ENCODE results near the gene GFPT2. TPM values are rescaled to one million over a fixed set of nuclear protein-coding genes. Genes with fewer than 3 reads are reported as not detected.
A peak's percentile ranks its signal among the peaks of the same experiment; 100 is the strongest.

Gene GFPT2
- total and polyA plus RNA-seq, 2 of the 8 experiments (the other 6 are each of a cell fraction or from before 2014, with no cell fraction given) = 83.7 to 143 TPM

- Histone ChIP-seq H3K4ac (replicated peaks; ENCODE audit: insufficient read length, low read depth, low read length) (no peak overlapping the region), H3K4me1 (replicated peaks in 1 of 4; ENCODE audit: control insufficient read depth in 3 of 4, insufficient read depth in 4 of 4, low read length in 3 of 4) (peaks cover 7 to 26% (median 13%) of the 10 kb centered on the region in 4 experiments), H3K9ac (replicated peaks in 1 of 4; ENCODE audit: extremely low read depth in 1 of 4, low read depth in 3 of 4, low read length in 3 of 4) (no peak overlapping the region), H3K56ac (replicated peaks; ENCODE audit: insufficient read length, low read depth, low read length) (no peak overlapping the region), H2BK12ac (ENCODE audit: low read depth, low read length) (no peak overlapping the region), H3K4me2 (ENCODE audit: insufficient read depth in 1 of 2, low read depth in 2 of 2, low read length in 2 of 2) (peak overlapping the region; percentile 86 to 90), H4K8ac (ENCODE audit: extremely low read depth, insufficient read depth, low read length) (no peak overlapping the region), H2BK5ac (ENCODE audit: low read depth, low read length) (no peak overlapping the region), H2AK5ac (ENCODE audit: low read depth, low read length) (no peak overlapping the region), H3K79me1 (ENCODE audit: low read depth, low read length) (peaks cover 13% of the 10 kb centered on the region), H3K36me3 (ENCODE audit: control insufficient read depth in 2 of 4, insufficient read depth in 4 of 4, low read length in 3 of 4) (peaks cover 0 to 3% (median 0%) of the 10 kb centered on the region in 4 experiments; a peak in 1 of 8 replicates), H3K23me2 (ENCODE audit: low read depth, low read length) (peaks cover 14% of the 10 kb centered on the region; the same call in 1 of the 2 replicates), H3K27me3 (replicated peaks in 1 of 4; ENCODE audit: control insufficient read depth in 3 of 4, extremely low read depth in 1 of 4, insufficient read depth in 3 of 4, low read length in 3 of 4) (peaks cover 0 to 19% (median 18%) of the 10 kb centered on the region in 4 experiments; a peak in 5 of 7 replicates), H3K23ac (ENCODE audit: insufficient read length) (no peak overlapping the region), H3K79me2 (ENCODE audit: control insufficient read depth in 1 of 2, insufficient read depth in 2 of 2, low read length in 2 of 2) (peaks cover 5 to 41% of the 10 kb centered on the region in 2 experiments; a peak in 2 of 4 replicates), H2AFZ (ENCODE audit: low read length) (no peak overlapping the region), H3K27ac (ENCODE audit: low read depth, low read length) (no peak overlapping the region), H3K9me3 (ENCODE audit: insufficient read depth in 2 of 2, low read depth in 1 of 2, low read length in 1 of 2) (peaks cover 3 to 6% of the 10 kb centered on the region in 2 experiments; a peak in 1 of 4 replicates), H4K91ac (replicated peaks; ENCODE audit: insufficient read length, low read length) (no peak overlapping the region), H3K4me3 (ENCODE audit: extremely low read depth in 1 of 4, insufficient read depth in 2 of 4, low read depth in 3 of 4, low read length in 4 of 4) (peak overlapping the region; percentile 44 to 97 (median 69)), H4K5ac (ENCODE audit: insufficient read length, low read depth, low read length) (no peak overlapping the region), H2BK120ac (replicated peaks; ENCODE audit: low read depth, low read length) (no peak overlapping the region), H2BK20ac (ENCODE audit: low read length) (no peak overlapping the region), H4K20me1 (replicated peaks in 1 of 2; ENCODE audit: control insufficient read depth in 1 of 2, insufficient read depth in 2 of 2, low read length in 2 of 2) (peaks cover 19 to 21% of the 10 kb centered on the region in 2 experiments), H2BK15ac (ENCODE audit: low read length) (no peak overlapping the region), H3K14ac (ENCODE audit: insufficient read length) (no peak overlapping the region), H3K18ac (ENCODE audit: extremely low read depth, low read length) (no peak overlapping the region)
- DNase-seq (ENCODE audit: low read depth in 1 of 2, low spot score in 2 of 2) = no peak
- FAIRE-seq = no peak
- ChIA-PET POLR2A (ENCODE audit: partially characterized antibody) (interaction anchor here (1.1 to 2.4 kb wide), 5 partner anchors 9 to 141 kb away, joined by 3 to 14 read pairs (median 3); no protein-coding TSS in a partner anchor), CTCF (ENCODE audit: partially characterized antibody) (interaction anchor here (1.0 to 2.1 kb wide), 4 partner anchors 15 to 38 kb away, joined by 3 to 5 read pairs (median 5); no protein-coding TSS in a partner anchor)
- WGBS, 2 experiments (ENCODE audit: extremely low coverage in 1 of 2, insufficient coverage in 1 of 2, insufficient read length in 1 of 2, insufficient replicate concordance in 2 of 2, low coverage in 1 of 2, low lambda C conversion rate in 2 of 2, missing lambda C conversion rate in 1 of 2) = 5% methylated on average over 6 of the region's 36 CpGs; no CpG with 5 or more reads in 1 of the 2 experiments
- TF ChIP-seq EZH2 (IDR thresholded peaks at IDR 0.05; ENCODE audit: low read depth, low read length, severe bottlenecking) (peak; percentile 54), TBP (IDR thresholded peaks at IDR 0.05; ENCODE audit: low read depth, low read length) (no peak)
Observed at GRCh38 chr5:180353980-180354452, 880 bp upstream of the GFPT2 start.

All from H1 (cell line).